Measurements from ENCODE around the gene PTPN7. TPM values are rescaled to one million over a fixed set of nuclear protein-coding genes. Genes with fewer than 3 reads are reported as not detected.

Gene PTPN7
- total and polyA plus RNA-seq, 2 of the 13 experiments (the other 11 are each of a cell fraction or from before 2014, with no cell fraction given) = not detected

GRCh38 chr1:202122639-202123335, 37.6 kb downstream of the PTPN7 start, which contains the start of gene GPR37L1 (continued):
- peak; percentile 51; the same call in 1 of the 2 replicates for TF ChIP-seq ZFP91 (CRISPR knock-in tag; IDR thresholded peaks at IDR 0.05; ENCODE audit: borderline replicate concordance)
- TF ChIP-seq GATAD2A (CRISPR knock-in tag; IDR thresholded peaks at IDR 0.05) = 0 out of 2 replicates have a peak, but pooled peaks have one; percentile 29
- peak; percentile 50 to 60; a peak in 2 of 4 replicates for TF ChIP-seq HMGXB4 (CRISPR knock-in tag; IDR thresholded peaks at IDR 0.05; ENCODE audit: borderline replicate concordance in 1 of 2, low read depth in 1 of 2)
- peak; percentile 22 for TF ChIP-seq TAF15 (IDR thresholded peaks at IDR 0.05; ENCODE audit: low read depth, low read length, poor library complexity, severe bottlenecking)
- no peak for TF ChIP-seq ZEB1 (IDR thresholded peaks at IDR 0.05; ENCODE audit: insufficient replicate concordance, low read depth)
- TF ChIP-seq ZGPAT (CRISPR knock-in tag; IDR thresholded peaks at IDR 0.05) = 0 out of 2 replicates have a peak, but pooled peaks have one; percentile 18
- no peak for TF ChIP-seq NCOA2 (CRISPR knock-in tag; IDR thresholded peaks at IDR 0.05)
- peak; percentile 57 for TF ChIP-seq STAG1 (CRISPR knock-in tag; IDR thresholded peaks at IDR 0.05)
- peak; percentile 54; the same call in 1 of the 2 replicates for TF ChIP-seq MAX (IDR thresholded peaks at IDR 0.05)
- no peak for TF ChIP-seq ZC3H4 (CRISPR knock-in tag; IDR thresholded peaks at IDR 0.05; ENCODE audit: borderline replicate concordance)
- TF ChIP-seq XRCC5 (optimal IDR thresholded peaks at IDR 0.05; ENCODE audit: low read length) = peak; percentile 86
- TF ChIP-seq UBTF (CRISPR knock-in tag; IDR thresholded peaks at IDR 0.05) = peak; percentile 85
- peak; percentile 32; the same call in 1 of the 2 replicates for TF ChIP-seq ZBTB26 (CRISPR knock-in tag; IDR thresholded peaks at IDR 0.05; ENCODE audit: borderline replicate concordance)
- TF ChIP-seq ZNF768 (CRISPR knock-in tag; IDR thresholded peaks at IDR 0.05) = 0 out of 2 replicates have a peak, but pooled peaks have one; percentile 16
- 0 out of 2 replicates have a peak, but pooled peaks have one; percentile 28 for TF ChIP-seq AHR (CRISPR knock-in tag; IDR thresholded peaks at IDR 0.05)
- TF ChIP-seq SP1 (IDR thresholded peaks at IDR 0.05) = no peak
- 0 out of 2 replicates have a peak, but pooled peaks have one; percentile 39 for TF ChIP-seq SP1 (CRISPR knock-in tag; IDR thresholded peaks at IDR 0.05)
- no peak for TF ChIP-seq SOX6 (IDR thresholded peaks at IDR 0.05)
- TF ChIP-seq SOX6 (CRISPR knock-in tag; IDR thresholded peaks at IDR 0.05) = 0 out of 2 replicates have a peak, but pooled peaks have one; percentile 15
- 0 out of 2 replicates have a peak, but pooled peaks have one; percentile 37 for TF ChIP-seq IRF2 (CRISPR knock-in tag; IDR thresholded peaks at IDR 0.05)
- TF ChIP-seq SMC3 (IDR thresholded peaks at IDR 0.05; ENCODE audit: low read length) = peak; percentile 32; the same call in 1 of the 2 replicates
